ENCODE data around the gene CRLF1. TPM values are rescaled to one million over a fixed set of nuclear protein-coding genes. Genes with fewer than 3 reads are reported as not detected.

Gene CRLF1
- total RNA-seq, 4 donors from 2014 or later = 27.7 to 90.8 (median 40.1) TPM

- TF ChIP-seq CTCF (IDR thresholded peaks at IDR 0.05) (no peak), POLR2A (IDR thresholded peaks at IDR 0.05) (no peak)
- peak overlapping the region; percentile 63 for H3K4me3 ChIP-seq (ENCODE audit: low read depth, poor library complexity, severe bottlenecking)
- 23 to 28% methylated on average over 3 of the region's 3 CpGs for WGBS, 2 donors
- no peak for DNase-seq (ENCODE audit: low spot score in 2 of 2)
- intact Hi-C loops (cut with DNase I; ENCODE audit: low total_unique reads) = no loop called here
Observed at GRCh38 chr19:18637673-18638630, 31.4 kb upstream of the CRLF1 start.

GRCh38 chr19:18636969-18637629 is 30.5 kb upstream of the CRLF1 start, which contains the start of gene KLHL26:
TSS of gene KLHL26 (plus strand) at chr19:18637028. CDS start at chr19:18637055, 27 bp downstream.
- peak within 1 kb of the TSS; percentile 63 for H3K4me3 ChIP-seq (ENCODE audit: low read depth, poor library complexity, severe bottlenecking)
- no peak for TF ChIP-seq POLR2A (IDR thresholded peaks at IDR 0.05)
- no peak for TF ChIP-seq CTCF (IDR thresholded peaks at IDR 0.05)
- intact Hi-C loops (cut with DNase I; ENCODE audit: low total_unique reads) = no loop called here
- 5 to 6% methylated on average over 38 to 42 of the region's 47 CpGs for WGBS, 2 donors
- DNase-seq (ENCODE audit: low spot score in 2 of 2) = no peak

- no peak for TF ChIP-seq POLR2A (IDR thresholded peaks at IDR 0.05)
- no peak for TF ChIP-seq CTCF (IDR thresholded peaks at IDR 0.05)
- DNase-seq (ENCODE audit: low spot score in 2 of 2) = peak; percentile 98 to 100
- intact Hi-C loops (cut with DNase I; ENCODE audit: low total_unique reads) = no loop called here
- WGBS, 2 donors = 2% methylated on average over 40 to 43 of the region's 44 CpGs
- peak overlapping the region; percentile 18 for H3K4me3 ChIP-seq (ENCODE audit: low read depth, poor library complexity, severe bottlenecking)
Observed at GRCh38 chr19:18636183-18636968, 29.8 kb upstream of the CRLF1 start.

- H3K4me3 ChIP-seq (ENCODE audit: low read depth, poor library complexity, severe bottlenecking) = no peak overlapping the region
- TF ChIP-seq CTCF (IDR thresholded peaks at IDR 0.05) (no peak), POLR2A (IDR thresholded peaks at IDR 0.05) (no peak)
- 10 to 11% methylated on average over 6 of the region's 6 CpGs for WGBS, 2 donors
- intact Hi-C loops (cut with DNase I; ENCODE audit: low total_unique reads) = no loop called here
- no peak for DNase-seq (ENCODE audit: low spot score in 2 of 2)
Observed at GRCh38 chr19:18635831-18636182, 29.2 kb upstream of the CRLF1 start.

GRCh38 chr19:18634612-18635297 is 28.2 kb upstream of the CRLF1 start:
- WGBS, 2 donors = 24 to 39% methylated on average over 12 of the region's 12 CpGs
- intact Hi-C loops (cut with DNase I; ENCODE audit: low total_unique reads) = no loop called here
- DNase-seq (ENCODE audit: low spot score in 2 of 2) = no peak
- H3K4me3 ChIP-seq (ENCODE audit: low read depth, poor library complexity, severe bottlenecking) = no peak overlapping the region
- TF ChIP-seq POLR2A (IDR thresholded peaks at IDR 0.05) = no peak
- TF ChIP-seq CTCF (IDR thresholded peaks at IDR 0.05) = no peak
